Loucy (cell line): Measurements from ENCODE around the gene RRM1.

Experiments used
- H2AFZ ChIP-seq: fragments of 200-600 bp; sonication (generic); 2 replicates; pipeline ENCODE4 v1.6.0; 2016; ENCODE audit warnings: antibody characterized with exemption, mild to moderate bottlenecking, low read length, moderate library complexity
- H3F3A ChIP-seq: fragments of 200-600 bp; 2 replicates; pipeline ENCODE4 v1.6.0; 2016; ENCODE audit warnings: antibody characterized with exemption, low read depth, mild to moderate bottlenecking
- H3K27me3 ChIP-seq: fragments of 200-600 bp; sonication (generic); 2 replicates; pipeline ENCODE4 v1.6.1; 2014; ENCODE audit warnings: low read length, mild to moderate bottlenecking; ENCODE audit not compliant: insufficient read depth, poor library complexity, severe bottlenecking
- H3K36me3 ChIP-seq: fragments of 200-600 bp; sonication (generic); 2 replicates; pipeline ENCODE4 v1.6.1; 2016; ENCODE audit warnings: low read length; ENCODE audit not compliant: insufficient read depth
- H3K4me1 ChIP-seq: fragments of 200-600 bp; sonication (generic); 2 replicates; pipeline ENCODE4 v1.5.1; 2014; ENCODE audit warnings: low read length, mild to moderate bottlenecking; ENCODE audit not compliant: insufficient read depth, poor library complexity, severe bottlenecking
- H3K4me2 ChIP-seq: fragments of 200-600 bp; sonication (generic); 2 replicates; pipeline ENCODE4 v1.6.0; 2014; ENCODE audit warnings: antibody characterized with exemption, low read length, low read depth, mild to moderate bottlenecking; ENCODE audit not compliant: poor library complexity, severe bottlenecking
- H3K4me3 ChIP-seq: fragments of 200-600 bp; sonication (generic); 2 replicates; pipeline ENCODE4 v1.5.1; 2014; ENCODE audit warnings: low read length, mild to moderate bottlenecking, mixed read lengths; ENCODE audit not compliant: poor library complexity, severe bottlenecking
- H3K79me2 ChIP-seq: fragments of 200-600 bp; sonication (generic); 2 replicates; pipeline ENCODE4 v1.6.1; 2014; ENCODE audit warnings: low read length; ENCODE audit not compliant: insufficient read depth
- H3K9ac ChIP-seq: fragments of 200-600 bp; sonication (generic); 2 replicates; pipeline ENCODE4 v1.6.0; 2014; ENCODE audit warnings: mild to moderate bottlenecking, low read depth, low read length, moderate library complexity; ENCODE audit not compliant: poor library complexity, severe bottlenecking
- H3K9me2 ChIP-seq: fragments of 200-600 bp; sonication (generic); replicated peaks from 2 replicates; pipeline ENCODE4 v1.6.1; 2016; ENCODE audit warnings: low read depth, low read length, mixed read lengths
- H3K9me3 ChIP-seq: fragments of 200-600 bp; sonication (generic); 2 replicates; pipeline ENCODE4 v1.6.1; 2014; ENCODE audit warnings: mild to moderate bottlenecking, antibody characterized with exemption, low read length, low read depth; ENCODE audit not compliant: insufficient read depth
- H4K20me1 ChIP-seq: fragments of 200-600 bp; sonication (generic); 2 replicates; pipeline ENCODE4 v1.6.0; 2014; ENCODE audit warnings: antibody characterized with exemption, low read length, mild to moderate bottlenecking; ENCODE audit not compliant: insufficient read depth, poor library complexity, severe bottlenecking
- EZH2phosphoT487 ChIP-seq: fragments of 200-600 bp; IDR thresholded peaks from 2 replicates; pipeline ENCODE4 v1.6.1; 2018; ENCODE audit warnings: antibody characterized with exemption, mild to moderate bottlenecking, moderate library complexity, borderline replicate concordance
- TF ChIP-seq, protein P1 (sequence below): fragments of 200-600 bp; sonication (generic); conservative IDR thresholded peaks from 2 replicates; pipeline ENCODE4 v1.5.1; 2014; ENCODE audit warnings: mild to moderate bottlenecking, antibody characterized with exemption, low read length

Gene RRM1

DNA sequence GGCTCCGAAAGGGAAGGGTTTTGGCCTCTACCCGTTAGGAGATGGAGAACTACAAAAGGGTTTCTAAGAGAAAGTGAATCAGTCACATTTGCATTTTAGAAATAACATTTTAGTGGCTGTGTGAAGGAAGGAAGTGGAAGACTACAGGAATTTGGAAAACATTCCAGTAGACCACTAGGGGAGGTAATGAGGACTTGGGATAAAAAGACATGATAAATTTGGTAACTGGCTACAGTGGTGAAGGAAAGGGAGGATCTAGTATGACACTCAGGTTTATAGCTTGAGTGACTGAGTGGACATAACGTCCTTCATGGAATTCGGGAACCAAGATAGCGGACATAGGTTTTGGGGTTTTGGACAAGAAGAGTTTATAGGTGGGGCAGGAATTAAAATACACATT is 7.0 kb upstream of the RRM1 start:
- no peaks in the 10 kb centered on the region for H3K9me2 ChIP-seq
- peaks cover 91% of the 10 kb centered on the region; the same call in 1 of the 2 replicates for H3K36me3 ChIP-seq
- H2AFZ ChIP-seq = no peak overlapping the region
- H3F3A ChIP-seq = no peaks in the 10 kb centered on the region
- H3K4me2 ChIP-seq = no peak overlapping the region
- H3K79me2 ChIP-seq = no peaks in the 10 kb centered on the region
- H3K9me3 ChIP-seq = no peaks in the 10 kb centered on the region
- TF ChIP-seq EZH2phosphoT487 = no peak
- TF ChIP-seq, protein P1, sequence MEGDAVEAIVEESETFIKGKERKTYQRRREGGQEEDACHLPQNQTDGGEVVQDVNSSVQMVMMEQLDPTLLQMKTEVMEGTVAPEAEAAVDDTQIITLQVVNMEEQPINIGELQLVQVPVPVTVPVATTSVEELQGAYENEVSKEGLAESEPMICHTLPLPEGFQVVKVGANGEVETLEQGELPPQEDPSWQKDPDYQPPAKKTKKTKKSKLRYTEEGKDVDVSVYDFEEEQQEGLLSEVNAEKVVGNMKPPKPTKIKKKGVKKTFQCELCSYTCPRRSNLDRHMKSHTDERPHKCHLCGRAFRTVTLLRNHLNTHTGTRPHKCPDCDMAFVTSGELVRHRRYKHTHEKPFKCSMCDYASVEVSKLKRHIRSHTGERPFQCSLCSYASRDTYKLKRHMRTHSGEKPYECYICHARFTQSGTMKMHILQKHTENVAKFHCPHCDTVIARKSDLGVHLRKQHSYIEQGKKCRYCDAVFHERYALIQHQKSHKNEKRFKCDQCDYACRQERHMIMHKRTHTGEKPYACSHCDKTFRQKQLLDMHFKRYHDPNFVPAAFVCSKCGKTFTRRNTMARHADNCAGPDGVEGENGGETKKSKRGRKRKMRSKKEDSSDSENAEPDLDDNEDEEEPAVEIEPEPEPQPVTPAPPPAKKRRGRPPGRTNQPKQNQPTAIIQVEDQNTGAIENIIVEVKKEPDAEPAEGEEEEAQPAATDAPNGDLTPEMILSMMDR = 0 out of 2 replicates have a peak, but pooled peaks have one; percentile 15
- H4K20me1 ChIP-seq = no peaks in the 10 kb centered on the region
- H3K9ac ChIP-seq = no peak overlapping the region
- peaks cover 13% of the 10 kb centered on the region for H3K4me1 ChIP-seq
- no peak overlapping the region for H3K4me3 ChIP-seq
- no peaks in the 10 kb centered on the region for H3K27me3 ChIP-seq

DNA sequence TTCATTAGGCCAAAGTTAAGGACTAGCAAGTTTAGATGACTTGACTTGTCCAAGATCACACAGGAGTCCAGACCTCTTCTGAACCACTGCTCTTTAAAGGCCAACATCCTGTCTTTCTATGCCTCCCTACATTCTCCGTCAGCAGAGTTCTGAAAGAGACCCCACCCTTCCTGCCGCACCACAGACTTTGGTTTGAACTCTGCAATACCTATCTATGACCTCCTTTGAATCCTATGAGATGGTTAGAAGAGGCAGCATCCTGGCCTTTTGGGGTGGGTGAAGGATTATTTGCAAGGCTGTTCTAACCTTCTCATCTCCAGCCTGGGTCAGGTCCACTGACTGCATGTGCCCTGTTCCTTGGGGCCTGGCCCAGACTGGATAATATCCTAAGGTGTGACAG is 4.3 kb upstream of the RRM1 start:
- H3K79me2 ChIP-seq = peaks cover 12% of the 10 kb centered on the region
- H3K9me3 ChIP-seq = no peaks in the 10 kb centered on the region
- H3K9me2 ChIP-seq = no peaks in the 10 kb centered on the region
- no peak overlapping the region for H2AFZ ChIP-seq
- H4K20me1 ChIP-seq = no peaks in the 10 kb centered on the region
- H3F3A ChIP-seq = no peaks in the 10 kb centered on the region; the same call in 1 of the 2 replicates
- H3K4me3 ChIP-seq = no peak overlapping the region
- no peak overlapping the region for H3K4me2 ChIP-seq
- peaks cover 66% of the 10 kb centered on the region; the same call in 1 of the 2 replicates for H3K36me3 ChIP-seq
- no peak for TF ChIP-seq EZH2phosphoT487
- TF ChIP-seq, protein P1 = no peak
- H3K9ac ChIP-seq = no peak overlapping the region
- H3K27me3 ChIP-seq = no peaks in the 10 kb centered on the region
- peaks cover 18% of the 10 kb centered on the region for H3K4me1 ChIP-seq

DNA sequence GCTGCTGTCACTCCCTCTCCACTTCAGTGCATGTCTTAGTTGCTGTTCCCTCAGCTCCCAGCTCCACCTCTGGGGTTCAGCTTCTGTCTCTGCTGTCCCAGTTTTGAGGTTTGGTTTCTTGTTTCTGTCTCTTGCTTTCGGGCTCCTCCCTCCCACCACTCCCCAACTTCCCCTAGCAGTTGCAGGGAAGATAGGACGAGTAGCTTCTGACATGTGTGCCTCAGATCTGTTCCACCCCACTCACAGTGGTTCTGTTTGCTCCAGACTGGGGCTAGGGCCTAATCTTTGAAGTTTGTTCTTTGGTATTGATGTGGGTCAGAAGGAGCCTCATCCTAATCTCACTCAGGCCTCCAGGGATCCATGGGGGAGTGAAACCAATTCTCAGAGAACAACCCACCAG is 2.6 kb upstream of the RRM1 start:
- TF ChIP-seq, protein P1 = no peak
- no peak for TF ChIP-seq EZH2phosphoT487

More for the DNA sequence above, 2.6 kb upstream of the RRM1 start:
- H3K9me2 ChIP-seq = no peaks in the 10 kb centered on the region
- no peaks in the 10 kb centered on the region; the same call in 1 of the 2 replicates for H3F3A ChIP-seq
- H3K9ac ChIP-seq = no peak overlapping the region
- H3K4me1 ChIP-seq = peaks cover 17% of the 10 kb centered on the region
- no peak overlapping the region for H3K4me2 ChIP-seq
- H4K20me1 ChIP-seq = peaks cover 3% of the 10 kb centered on the region
- H2AFZ ChIP-seq = no peak overlapping the region
- H3K4me3 ChIP-seq = no peak overlapping the region
- H3K27me3 ChIP-seq = no peaks in the 10 kb centered on the region
- peaks cover 48% of the 10 kb centered on the region; the same call in 1 of the 2 replicates for H3K36me3 ChIP-seq
- no peaks in the 10 kb centered on the region for H3K9me3 ChIP-seq
- H3K79me2 ChIP-seq = peaks cover 30% of the 10 kb centered on the region
